Central memory CD8-positive, alpha-beta T cell (primary cell): ENCODE results near the gene CCDC57.
A peak's percentile ranks its signal among the peaks of the same experiment; 100 is the strongest.

Experiments
- ATAC-seq: fragments of 150-1000 bp; cut with Tn5 transposase; replicated peaks from 2 replicates; pipeline ENCODE4 v1.10.0; 2022; ENCODE audit warnings: mild to moderate bottlenecking, moderate FRiP score, moderate number of reproducible peaks; ENCODE audit not compliant: poor library complexity, severe bottlenecking; ENCODE audit errors: extremely low read depth
- DNase-seq, 2 donors: peaks; one replicate each; pipeline ENCODE4 v3.0.0; 2021; ENCODE audit warnings: low spot score in 2 of 2
- H3K27ac Mint-ChIP-seq: one replicate; pipeline ENCODE4 v1.8.0; 2022; ENCODE audit warnings: low read depth, mild to moderate bottlenecking, moderate library complexity, mixed read lengths
- H3K27me3 Mint-ChIP-seq: one replicate; pipeline ENCODE4 v1.8.0; 2022; ENCODE audit warnings: mixed read lengths
- H3K36me3 Mint-ChIP-seq: one replicate; pipeline ENCODE4 v1.8.0; 2022; ENCODE audit warnings: mild to moderate bottlenecking, moderate library complexity, mixed read lengths; ENCODE audit not compliant: insufficient read depth
- H3K4me1 Mint-ChIP-seq: one replicate; pipeline ENCODE4 v1.8.0; 2022; ENCODE audit warnings: mixed read lengths
- H3K4me3 Mint-ChIP-seq: one replicate; pipeline ENCODE4 v1.8.0; 2022; ENCODE audit warnings: mild to moderate bottlenecking, moderate library complexity, mixed read lengths
- H3K9me3 Mint-ChIP-seq: one replicate; pipeline ENCODE4 v1.8.0; 2022; ENCODE audit warnings: mixed read lengths

Gene CCDC57

GRCh38 chr17:82219753-82220709 is 7.4 kb upstream of the CCDC57 start:
- no peaks in the 10 kb centered on the region for H3K9me3 Mint-ChIP-seq
- H3K4me3 Mint-ChIP-seq = no peak overlapping the region
- H3K4me1 Mint-ChIP-seq = peaks cover 16% of the 10 kb centered on the region
- DNase-seq (no peak), ATAC-seq (no peak)
- H3K27ac Mint-ChIP-seq = no peak overlapping the region
- peaks cover 5% of the 10 kb centered on the region for H3K36me3 Mint-ChIP-seq
- H3K27me3 Mint-ChIP-seq = no peaks in the 10 kb centered on the region

- no peak overlapping the region for H3K4me3 Mint-ChIP-seq
- no peak for DNase-seq
- H3K27me3 Mint-ChIP-seq = no peaks in the 10 kb centered on the region
- no peak overlapping the region for H3K27ac Mint-ChIP-seq
- no peaks in the 10 kb centered on the region for H3K9me3 Mint-ChIP-seq
- H3K4me1 Mint-ChIP-seq = peaks cover 23% of the 10 kb centered on the region
- peaks cover 4% of the 10 kb centered on the region for H3K36me3 Mint-ChIP-seq
- no peak for ATAC-seq
Measured at GRCh38 chr17:82219083-82219482, 6.4 kb upstream of the CCDC57 start.

- no peak overlapping the region for H3K27ac Mint-ChIP-seq
- no peaks in the 10 kb centered on the region for H3K27me3 Mint-ChIP-seq
- H3K9me3 Mint-ChIP-seq = no peaks in the 10 kb centered on the region
- ATAC-seq = no peak
- H3K4me3 Mint-ChIP-seq = no peak overlapping the region
- H3K36me3 Mint-ChIP-seq = peaks cover 4% of the 10 kb centered on the region
- no peak for DNase-seq
- H3K4me1 Mint-ChIP-seq = peaks cover 29% of the 10 kb centered on the region
Measured at GRCh38 chr17:82218349-82219075, 5.9 kb upstream of the CCDC57 start.

GRCh38 chr17:82217530-82218204 is 5.0 kb upstream of the CCDC57 start:
- ATAC-seq (no peak), DNase-seq (no peak)
- H3K4me3 Mint-ChIP-seq = no peak overlapping the region
- no peaks in the 10 kb centered on the region for H3K27me3 Mint-ChIP-seq
- H3K36me3 Mint-ChIP-seq = peaks cover 4% of the 10 kb centered on the region
- no peak overlapping the region for H3K27ac Mint-ChIP-seq
- H3K4me1 Mint-ChIP-seq = peaks cover 31% of the 10 kb centered on the region
- H3K9me3 Mint-ChIP-seq = no peaks in the 10 kb centered on the region

GRCh38 chr17:82217120-82217529 is 4.5 kb upstream of the CCDC57 start:
- Mint-ChIP-seq H3K9me3 (no peaks in the 10 kb centered on the region), H3K36me3 (peaks cover 4% of the 10 kb centered on the region), H3K4me3 (peak overlapping the region; percentile 49), H3K27ac (peak overlapping the region; percentile 89), H3K27me3 (no peaks in the 10 kb centered on the region), H3K4me1 (peaks cover 31% of the 10 kb centered on the region)
- DNase-seq (no peak), ATAC-seq (no peak)

- peaks cover 31% of the 10 kb centered on the region for H3K4me1 Mint-ChIP-seq
- no peaks in the 10 kb centered on the region for H3K9me3 Mint-ChIP-seq
- H3K27me3 Mint-ChIP-seq = no peaks in the 10 kb centered on the region
- DNase-seq = peak; percentile 38 to 57
- H3K27ac Mint-ChIP-seq = peak overlapping the region; percentile 89
- peak; percentile 66 for ATAC-seq
- peaks cover 4% of the 10 kb centered on the region for H3K36me3 Mint-ChIP-seq
- peak overlapping the region; percentile 49 for H3K4me3 Mint-ChIP-seq
Measured at GRCh38 chr17:82216301-82217119, 3.9 kb upstream of the CCDC57 start.

- Mint-ChIP-seq H3K4me3 (peak overlapping the region; percentile 49), H3K4me1 (peaks cover 31% of the 10 kb centered on the region), H3K9me3 (no peaks in the 10 kb centered on the region), H3K27me3 (no peaks in the 10 kb centered on the region), H3K36me3 (peaks cover 4% of the 10 kb centered on the region), H3K27ac (peak overlapping the region; percentile 89)
- DNase-seq (no peak), ATAC-seq (no peak)
Measured at GRCh38 chr17:82215972-82216300, 3.3 kb upstream of the CCDC57 start.

GRCh38 chr17:82215095-82215971 is 2.7 kb upstream of the CCDC57 start:
- DNase-seq = no peak
- H3K4me1 Mint-ChIP-seq = peaks cover 31% of the 10 kb centered on the region
- ATAC-seq = no peak
- peak overlapping the region; percentile 79 for H3K4me3 Mint-ChIP-seq
- H3K27me3 Mint-ChIP-seq = no peaks in the 10 kb centered on the region
- H3K9me3 Mint-ChIP-seq = no peaks in the 10 kb centered on the region
- H3K27ac Mint-ChIP-seq = peak overlapping the region; percentile 89
- peaks cover 4% of the 10 kb centered on the region for H3K36me3 Mint-ChIP-seq

GRCh38 chr17:82214012-82214628 is 1.5 kb upstream of the CCDC57 start:
- DNase-seq (no peak), ATAC-seq (no peak)
- Mint-ChIP-seq H3K27ac (peak overlapping the region; percentile 82), H3K27me3 (no peaks in the 10 kb centered on the region), H3K36me3 (peaks cover 4% of the 10 kb centered on the region), H3K4me3 (peak overlapping the region; percentile 79), H3K9me3 (no peaks in the 10 kb centered on the region), H3K4me1 (peaks cover 31% of the 10 kb centered on the region)

- Mint-ChIP-seq H3K4me1 (peaks cover 36% of the 10 kb centered on the region), H3K27me3 (no peaks in the 10 kb centered on the region), H3K36me3 (peaks cover 4% of the 10 kb centered on the region), H3K9me3 (no peaks in the 10 kb centered on the region), H3K4me3 (peak overlapping the region; percentile 79), H3K27ac (peak overlapping the region; percentile 82)
- DNase-seq (peak in 1 of 2 donors; percentile 54), ATAC-seq (peak; percentile 39)
Measured at GRCh38 chr17:82213251-82214011, 789 bp upstream of the CCDC57 start.
